NCI-H2171 (cell line): Measurements from ENCODE around the gene CYB561D2.

Experiments used
- DNase-seq: peaks from one replicate; lab custom pipeline; 2025; lab: John Stamatoyannopoulos, UW

The CYB561D2 gene

DNA sequence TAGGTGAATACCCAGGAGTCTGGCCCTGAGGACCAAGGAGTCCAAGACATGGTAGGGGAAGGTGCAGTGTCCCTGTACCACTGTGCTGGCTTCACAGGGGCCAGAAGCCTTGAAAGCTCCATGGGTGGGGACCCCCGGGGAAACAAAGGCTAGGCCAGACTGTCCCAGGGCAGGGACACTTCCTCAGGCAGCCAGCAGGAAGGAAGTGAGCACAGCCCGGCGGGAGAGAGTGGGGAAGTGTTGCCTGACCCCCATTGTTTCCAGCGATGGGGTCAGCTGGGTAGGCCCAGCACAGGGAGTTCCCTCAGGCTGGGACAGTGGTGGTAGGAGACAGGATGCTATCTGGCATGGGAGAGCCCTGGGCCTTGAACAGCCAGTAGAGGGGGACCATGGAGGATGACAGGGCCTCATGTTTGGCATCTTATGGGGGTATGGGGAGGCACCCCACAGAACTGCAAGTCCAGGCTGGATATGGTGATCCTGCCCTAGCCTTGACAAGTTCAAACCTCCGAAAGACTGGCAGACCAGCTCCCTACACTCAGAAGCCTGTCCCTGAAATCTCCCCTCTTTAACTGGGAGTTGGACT is 27.0 kb upstream of the CYB561D2 start:
- no peak for DNase-seq

DNA sequence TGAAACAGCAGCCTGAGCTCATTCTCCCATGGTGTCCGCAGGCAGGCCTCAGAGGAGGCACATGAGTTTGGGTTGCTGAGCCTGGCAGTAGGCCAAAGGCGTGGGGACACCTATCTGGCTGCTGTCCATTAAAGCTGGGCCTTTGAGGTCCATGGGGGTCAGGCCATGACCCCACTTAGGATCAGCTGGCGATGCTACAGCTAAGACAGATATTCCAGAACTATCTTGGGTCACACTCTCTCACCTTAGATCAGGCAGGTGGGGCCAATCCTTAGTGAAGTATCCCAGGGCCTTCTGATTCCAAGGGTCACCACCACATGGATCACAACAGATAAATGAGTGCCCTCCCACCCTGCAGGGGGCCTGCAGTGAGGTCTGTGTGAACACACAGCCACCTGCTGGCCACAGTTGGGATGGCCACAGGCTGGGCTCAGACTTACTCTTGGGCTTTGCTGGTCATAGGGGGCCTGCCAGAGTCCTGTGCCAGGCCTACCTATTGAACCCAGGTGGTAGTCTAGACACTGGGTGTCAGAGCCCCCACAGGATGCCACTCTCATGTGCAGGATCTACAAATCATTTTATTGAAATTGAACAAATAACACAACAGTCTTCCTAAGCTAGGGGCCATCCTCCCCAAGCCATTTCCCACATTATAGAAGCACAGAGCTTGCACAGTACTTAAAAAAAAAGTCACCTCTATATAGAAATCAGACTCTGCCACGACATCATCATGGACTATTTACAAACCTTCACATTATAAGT is 26.1 kb upstream of the CYB561D2 start:
- no peak for DNase-seq

DNA sequence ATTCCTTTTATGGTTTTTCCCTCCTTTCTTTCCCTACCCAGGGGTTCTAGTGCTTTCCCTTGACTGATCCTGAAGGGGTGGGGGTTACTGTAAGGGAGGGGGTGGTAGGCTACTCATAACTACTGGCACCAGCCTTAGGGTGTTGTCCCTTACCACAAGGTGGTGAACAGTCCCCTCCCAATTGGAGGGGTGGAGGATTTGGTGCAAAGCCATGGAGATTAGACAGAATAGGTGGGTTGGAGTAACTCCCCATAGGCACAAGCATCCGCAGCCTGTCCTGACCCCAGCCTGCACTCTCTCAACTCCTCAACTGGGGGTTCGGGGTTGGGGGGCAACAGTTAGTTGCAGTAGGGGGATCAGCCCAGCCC is 25.6 kb upstream of the CYB561D2 start:
- DNase-seq: no peak

DNA sequence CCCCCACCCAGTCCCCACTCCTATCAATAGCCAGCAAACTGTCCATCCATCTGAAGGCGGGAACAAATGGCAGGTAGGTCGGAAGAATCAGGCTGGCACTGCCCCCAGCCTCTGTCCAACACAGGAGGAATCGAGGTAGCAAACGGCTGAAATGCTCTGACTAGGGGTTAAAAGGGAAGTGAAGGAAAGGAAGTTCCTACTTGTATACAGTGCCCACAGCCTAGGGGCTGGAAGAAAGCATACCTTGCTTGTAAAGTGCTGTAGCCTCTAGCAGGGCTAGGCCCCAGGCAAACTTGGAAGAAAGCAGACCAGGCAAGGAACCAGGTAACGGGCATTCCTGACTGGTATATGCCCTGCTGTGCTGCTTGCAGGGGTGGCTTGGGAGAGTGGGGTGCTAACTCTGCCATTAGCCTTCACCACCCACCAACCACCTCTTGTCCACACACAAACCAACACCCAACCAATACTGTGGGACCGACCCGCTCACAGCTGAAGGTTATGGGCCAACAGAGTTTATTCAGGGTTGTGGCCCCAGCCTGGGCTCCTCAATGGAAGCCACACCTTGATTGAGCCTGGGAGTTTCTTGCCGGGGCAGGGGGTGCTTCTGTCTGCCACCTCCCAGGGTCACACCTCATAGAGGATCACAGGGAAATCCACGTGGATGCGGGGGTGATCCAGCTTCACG is 25.0 kb upstream of the CYB561D2 start:
- no peak for DNase-seq

DNA sequence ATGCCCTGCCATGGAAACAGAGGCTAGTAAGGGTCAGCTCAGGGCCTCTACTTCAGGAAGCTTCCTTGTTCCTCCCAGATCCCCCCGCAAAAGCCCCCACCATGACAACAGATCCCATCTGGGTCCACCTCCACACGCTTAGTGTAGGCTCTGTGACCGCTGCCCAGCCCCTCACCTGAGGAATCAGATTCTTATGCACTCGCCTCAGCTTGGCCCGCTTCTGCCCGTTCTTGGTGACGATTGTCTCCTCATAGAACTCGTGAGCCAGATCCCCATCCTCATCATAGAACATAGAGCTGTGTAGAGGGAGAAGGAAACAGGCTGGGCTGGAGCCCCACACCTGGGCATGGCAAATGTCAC is 24.5 kb upstream of the CYB561D2 start:
- no peak for DNase-seq

DNA sequence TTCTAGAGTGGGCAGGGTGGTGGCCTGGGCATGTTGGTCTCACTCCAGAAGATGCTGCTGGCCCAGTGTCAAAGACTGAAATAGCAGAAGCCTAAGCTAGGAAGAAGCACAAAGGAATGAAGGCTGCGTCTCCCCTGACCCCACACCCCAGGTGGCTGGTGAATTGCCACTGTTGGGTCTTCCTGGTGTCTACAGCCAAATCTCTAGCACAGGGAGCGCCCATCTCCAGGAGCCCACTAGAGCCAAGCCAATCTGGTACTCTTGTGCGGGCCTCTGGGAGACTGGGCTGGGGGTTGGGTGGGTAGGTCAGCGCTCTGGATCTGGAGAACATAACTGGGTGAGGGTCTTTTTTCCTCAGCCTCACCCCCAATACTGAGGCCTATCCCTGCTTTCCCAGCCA is 23.5 kb upstream of the CYB561D2 start:
- no peak for DNase-seq

DNA sequence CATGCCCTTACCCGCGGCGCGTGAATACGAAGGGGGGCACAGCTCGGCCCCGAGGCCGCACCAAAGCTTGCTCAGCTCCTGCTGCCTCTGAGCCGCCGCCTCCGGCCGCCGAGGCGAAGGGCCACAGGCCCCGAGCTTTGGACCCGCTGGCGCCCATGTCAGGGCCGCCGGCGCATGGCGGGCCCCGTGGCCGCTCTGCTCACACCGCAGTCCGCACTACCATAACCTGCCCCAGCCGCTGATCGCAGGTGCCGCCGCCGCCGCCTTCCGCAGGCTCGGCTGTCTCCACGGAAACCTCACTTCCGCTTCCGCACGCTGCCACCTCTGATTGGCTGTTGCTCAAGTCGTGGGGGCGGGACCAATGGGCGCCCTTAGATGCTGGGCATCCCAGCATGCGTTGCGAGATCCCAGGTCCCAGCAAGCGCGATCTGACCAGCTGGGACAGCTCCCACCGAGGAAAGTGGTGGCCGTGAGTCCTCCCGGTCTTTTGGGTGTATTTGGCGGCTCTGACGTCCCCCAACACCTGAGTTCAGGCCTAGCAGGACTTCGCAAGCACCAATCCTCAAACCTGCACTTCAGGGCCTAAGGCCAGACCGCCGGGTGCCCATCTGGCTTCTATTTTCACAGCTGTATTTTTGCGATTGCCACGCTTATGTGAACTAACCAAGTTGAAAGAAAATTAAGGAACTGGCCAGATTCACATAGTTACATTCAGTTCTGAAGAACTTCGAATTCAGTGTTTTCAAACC is 22.5 kb upstream of the CYB561D2 start, which contains the start of gene TUSC2:
Gene TUSC2 (minus strand): TSS at position 281 of the 749 bp plus-strand sequence. CDS start 124 bp downstream, at position 157.
- DNase-seq: peak; percentile 87

DNA sequence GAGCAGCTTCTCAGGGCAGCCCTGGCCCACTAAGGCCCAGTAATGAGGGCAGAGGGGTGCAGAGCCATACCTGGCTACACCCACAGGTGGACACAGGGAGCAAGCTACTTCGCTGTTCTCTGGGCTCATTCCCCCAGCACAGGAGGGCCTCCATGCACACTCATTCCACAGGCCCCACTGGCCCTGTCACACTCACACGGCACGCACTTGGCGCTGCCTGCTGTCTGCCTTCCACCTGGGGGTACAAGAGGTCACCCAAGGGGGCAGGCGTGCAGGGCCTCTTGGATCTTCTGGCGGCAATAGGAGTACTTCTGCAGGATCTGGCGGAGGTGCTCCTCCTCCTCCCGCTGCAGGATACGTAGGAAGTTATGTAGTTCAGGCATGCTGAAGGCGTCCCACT is 20.3 kb upstream of the CYB561D2 start:
- DNase-seq: no peak

DNA sequence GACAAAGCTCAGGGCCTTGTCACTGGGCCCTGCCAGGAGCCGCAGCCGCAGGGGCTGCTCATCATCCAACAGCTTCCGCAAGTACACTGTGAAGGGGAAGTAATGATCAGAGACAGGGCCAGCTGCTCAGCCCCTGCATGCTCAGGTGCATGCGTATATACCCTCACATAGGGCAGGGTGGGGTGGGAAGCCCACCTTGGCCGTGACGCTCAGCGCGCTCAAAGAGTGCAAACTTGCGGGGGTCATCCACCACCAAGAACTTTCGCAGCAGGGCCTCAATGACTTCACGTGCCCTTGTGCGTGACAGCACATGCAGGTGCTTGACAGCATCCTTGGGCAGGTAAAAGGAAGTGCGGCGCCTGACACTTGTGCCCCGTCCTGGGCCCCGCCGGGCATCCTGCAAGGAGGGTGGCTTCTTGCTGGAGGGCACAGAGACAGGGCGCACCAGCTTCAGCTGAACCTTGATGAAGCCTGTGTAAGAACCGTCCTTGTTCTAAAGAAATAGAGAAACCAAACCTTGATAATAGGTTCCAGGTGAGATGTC is 19.2 kb upstream of the CYB561D2 start:
- no peak for DNase-seq

DNA sequence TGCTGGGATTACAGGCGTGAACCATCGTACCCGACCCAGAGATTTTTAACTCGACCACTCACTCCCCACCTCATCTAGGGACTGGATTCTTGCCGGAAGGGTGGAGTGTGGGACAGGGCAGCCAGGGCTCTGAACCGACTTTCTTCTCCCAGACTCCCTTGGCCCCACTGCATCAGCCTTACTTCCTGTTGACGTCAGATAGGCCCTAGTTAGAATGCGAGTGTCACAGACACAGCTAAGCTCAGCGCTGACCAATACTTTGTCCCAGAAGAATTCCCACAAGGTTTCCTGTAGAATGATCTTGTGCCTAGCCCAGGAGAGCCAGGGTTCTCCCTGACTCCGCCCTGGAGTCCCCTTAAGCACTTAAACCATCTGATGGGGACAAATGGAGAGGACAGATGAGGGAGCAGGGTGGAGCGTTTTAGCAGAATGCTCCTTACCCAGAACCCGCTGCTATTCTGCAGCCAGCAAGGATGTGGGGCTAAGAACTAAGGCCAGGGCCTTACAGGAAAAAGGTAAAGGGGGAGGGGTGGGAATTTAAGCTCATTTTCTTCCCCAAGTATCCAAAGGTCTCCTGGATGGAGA is 16.8 kb upstream of the CYB561D2 start:
- DNase-seq: no peak

DNA sequence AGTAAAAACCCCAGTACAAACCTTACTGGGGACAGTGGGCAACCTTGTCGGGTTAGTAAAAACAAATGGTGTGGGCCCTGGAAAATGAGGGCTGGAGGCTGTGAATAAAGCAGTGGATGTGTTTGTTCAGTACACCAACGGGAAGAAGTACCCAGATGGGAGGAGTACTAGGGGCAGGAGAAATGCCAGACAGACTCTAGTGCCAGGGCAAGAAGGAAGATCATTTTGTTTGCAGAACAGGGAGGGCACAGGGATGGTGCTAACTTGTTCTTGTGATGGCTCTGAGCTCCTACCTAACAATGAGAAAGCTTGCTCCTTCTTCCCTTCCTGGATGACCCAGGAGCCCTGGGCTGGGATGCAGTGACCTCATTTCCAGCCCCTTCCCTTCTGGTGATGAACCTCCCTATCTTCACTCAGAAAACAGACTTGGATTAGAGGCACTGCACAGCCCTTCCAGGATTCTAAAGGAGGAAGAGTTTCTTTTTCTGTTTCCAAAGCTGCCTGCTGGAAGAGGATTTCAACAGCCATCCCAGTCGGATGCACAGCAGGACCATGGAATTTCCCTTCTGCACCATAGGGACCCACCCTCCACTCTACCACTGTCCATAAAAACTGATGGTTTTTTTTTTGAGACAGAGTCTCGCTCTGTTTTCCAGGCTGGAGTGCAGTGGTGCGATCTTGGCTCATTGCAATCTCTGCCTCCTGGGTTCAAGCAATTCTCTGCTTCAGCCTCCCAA is 16.2 kb upstream of the CYB561D2 start:
- no peak for DNase-seq

DNA sequence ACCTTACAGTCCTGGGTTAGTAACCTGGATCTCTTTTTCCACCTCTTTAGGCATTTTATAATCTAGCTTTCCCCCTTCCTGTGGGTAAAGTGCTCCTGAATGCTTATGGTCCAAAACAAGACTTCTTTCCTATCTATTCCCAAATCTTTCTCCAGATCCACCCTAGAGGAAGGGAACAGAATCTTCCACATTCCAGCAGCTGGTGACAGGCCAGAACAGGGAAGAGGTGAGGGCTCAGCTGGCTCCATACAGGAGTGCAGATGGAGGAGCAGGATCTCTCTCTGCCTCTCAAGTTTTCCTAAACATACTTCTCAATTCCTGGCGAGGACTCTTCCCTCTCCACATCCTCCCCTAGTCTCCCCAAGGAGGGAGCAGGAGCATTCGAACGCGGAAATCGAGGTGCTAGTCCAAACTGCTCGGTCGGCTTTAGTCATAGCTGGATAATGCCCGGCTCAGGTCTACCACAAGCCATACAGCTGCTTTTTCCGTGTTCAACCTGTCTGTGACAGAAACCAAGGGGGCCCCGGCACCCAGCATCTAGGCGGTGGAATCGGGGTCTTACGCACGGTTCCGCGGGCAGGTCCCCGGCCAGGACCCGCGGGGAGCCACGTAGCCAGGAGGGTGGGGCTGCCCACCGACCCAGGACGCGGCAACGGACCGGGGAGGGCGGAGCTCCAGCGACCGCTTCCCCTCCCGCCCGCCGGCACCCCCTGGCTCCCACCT is 14.0 kb upstream of the CYB561D2 start:
- no peak for DNase-seq

DNA sequence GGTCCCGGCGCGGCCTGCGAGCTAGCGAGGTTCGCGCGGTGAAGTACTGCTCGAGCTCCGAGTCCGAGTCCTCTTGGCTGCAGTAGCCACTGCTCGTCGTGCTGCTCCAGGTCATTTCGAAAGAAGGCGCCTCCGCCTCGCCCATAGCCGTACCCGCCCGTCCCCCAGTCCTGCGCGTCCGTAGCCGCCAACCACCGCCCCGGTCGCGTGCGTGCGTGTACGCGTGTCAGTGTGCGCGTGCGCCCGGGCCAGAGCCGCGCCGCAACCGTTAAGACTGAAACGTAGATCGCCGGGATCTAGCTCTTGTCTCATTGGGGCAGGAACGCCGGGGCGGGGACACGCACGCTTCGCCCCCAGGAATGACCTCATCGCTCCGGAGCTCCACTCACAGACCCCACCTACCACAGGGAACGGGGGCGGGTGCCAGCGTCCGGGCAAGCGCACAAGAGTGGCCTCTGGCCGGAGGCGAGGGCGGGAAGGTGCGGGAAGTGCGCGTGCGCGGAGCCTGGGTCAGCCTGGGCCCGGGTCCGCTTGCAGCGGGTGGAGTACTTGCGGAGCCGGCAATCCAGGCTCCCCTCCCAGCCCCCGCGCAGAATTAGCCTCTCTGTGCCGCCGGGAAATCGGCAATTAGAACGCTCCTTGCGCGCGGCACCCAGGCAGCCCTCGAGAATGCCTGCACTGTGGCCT is 13.3 kb upstream of the CYB561D2 start:
- DNase-seq: peak; percentile 88

DNA sequence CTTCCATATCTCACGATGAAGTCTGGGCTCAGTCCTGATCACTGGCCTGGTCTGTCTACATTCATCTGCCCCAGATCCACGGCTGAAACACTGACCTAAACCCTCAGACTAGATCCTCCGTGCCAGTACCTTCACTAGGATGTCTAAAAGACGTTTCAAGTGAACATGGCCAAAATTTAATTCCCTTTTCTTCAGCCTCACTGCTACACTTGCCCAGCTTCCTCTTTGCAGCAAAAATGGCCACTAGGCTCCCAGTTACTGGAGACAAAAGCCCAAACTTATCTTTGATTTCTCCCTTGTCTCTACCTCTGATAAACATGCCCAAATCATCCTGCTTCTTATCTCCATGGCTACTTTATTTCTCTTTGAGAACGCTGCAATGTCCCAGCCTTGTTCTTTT is 11.7 kb upstream of the CYB561D2 start:
- DNase-seq: no peak

DNA sequence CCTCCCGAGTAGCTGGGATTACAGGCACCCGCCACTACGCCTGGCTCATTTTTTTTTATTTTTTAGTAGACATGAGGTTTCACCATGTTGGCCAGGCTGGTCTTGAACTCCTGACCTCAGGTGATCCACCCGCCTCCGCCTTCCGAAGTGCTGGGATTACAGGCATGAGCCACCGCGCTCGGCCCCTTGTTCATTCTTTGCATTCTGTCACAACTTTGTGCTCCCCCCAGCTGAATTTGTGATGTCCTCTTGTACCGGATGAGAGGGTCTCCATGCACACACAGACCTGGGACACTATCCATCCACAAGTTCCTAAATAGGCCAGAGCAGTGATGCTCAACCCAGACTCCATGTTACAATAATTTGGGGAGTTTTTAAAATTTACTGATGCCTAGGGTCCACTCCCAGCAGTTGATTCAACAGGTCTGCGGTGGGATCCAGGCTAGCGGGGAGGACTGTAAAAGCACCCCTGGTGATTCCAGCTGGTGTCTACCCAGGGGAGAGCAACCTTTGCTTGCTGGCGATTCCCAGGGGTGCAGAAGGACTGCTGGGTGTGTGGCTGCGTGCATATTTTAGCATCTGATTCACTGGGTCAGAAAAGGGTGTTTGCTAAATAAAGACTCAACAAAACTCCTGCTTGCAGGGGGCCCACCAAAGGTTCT is 11.0 kb upstream of the CYB561D2 start:
- no peak for DNase-seq

DNA sequence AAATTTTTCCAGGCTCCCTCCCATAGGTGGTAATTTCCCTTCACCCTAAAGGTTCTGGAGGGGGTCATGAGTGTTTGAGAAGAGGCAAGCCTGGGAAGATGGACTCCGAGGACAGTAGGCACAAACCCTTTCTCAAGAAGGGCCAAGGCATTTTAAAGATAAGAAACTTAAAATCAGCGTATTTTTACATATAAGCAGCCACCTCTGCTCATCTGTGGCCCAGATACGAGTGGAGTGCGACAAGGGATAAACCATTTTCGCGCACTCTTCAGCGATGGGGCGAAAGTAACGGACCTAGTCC is 10.6 kb upstream of the CYB561D2 start:
- no peak for DNase-seq

DNA sequence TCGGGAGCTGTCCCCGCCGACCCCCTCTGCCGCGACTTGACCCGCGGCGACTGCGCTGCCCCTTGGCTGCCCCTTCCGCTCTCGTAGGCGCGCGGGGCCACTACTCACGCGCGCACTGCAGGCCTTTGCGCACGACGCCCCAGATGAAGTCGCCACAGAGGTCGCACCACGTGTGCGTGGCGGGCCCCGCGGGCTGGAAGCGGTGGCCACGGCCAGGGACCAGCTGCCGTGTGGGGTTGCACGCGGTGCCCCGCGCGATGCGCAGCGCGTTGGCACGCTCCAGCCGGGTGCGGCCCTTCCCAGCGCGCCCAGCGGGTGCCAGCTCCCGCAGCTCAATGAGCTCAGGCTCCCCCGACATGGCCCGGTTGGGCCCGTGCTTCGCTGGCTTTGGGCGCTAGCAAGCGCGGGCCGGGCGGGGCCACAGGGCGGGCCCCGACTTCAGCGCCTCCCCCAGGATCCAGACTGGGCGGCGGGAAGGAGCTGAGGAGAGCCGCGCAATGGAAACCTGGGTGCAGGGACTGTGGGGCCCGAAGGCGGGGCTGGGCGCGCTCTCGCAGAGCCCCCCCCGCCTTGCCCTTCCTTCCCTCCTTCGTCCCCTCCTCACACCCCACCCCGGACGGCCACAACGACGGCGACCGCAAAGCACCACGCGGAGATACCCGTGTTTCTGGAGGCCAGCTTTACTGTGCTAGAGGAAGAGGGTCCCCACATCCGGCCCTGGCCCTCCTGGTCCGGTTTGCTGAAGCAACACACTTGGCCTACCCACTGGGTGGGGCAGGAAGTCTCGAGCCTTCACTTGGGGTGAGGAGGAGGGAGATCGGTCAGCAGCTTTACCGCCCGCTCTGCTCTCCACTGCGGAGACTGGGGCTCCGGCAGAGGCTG is 10.0 kb upstream of the CYB561D2 start, which contains the start of gene RASSF1:
Gene RASSF1 (minus strand): TSS at position 389 of the 882 bp plus-strand sequence. CDS start 31 bp downstream, at position 358.
- DNase-seq: no peak

DNA sequence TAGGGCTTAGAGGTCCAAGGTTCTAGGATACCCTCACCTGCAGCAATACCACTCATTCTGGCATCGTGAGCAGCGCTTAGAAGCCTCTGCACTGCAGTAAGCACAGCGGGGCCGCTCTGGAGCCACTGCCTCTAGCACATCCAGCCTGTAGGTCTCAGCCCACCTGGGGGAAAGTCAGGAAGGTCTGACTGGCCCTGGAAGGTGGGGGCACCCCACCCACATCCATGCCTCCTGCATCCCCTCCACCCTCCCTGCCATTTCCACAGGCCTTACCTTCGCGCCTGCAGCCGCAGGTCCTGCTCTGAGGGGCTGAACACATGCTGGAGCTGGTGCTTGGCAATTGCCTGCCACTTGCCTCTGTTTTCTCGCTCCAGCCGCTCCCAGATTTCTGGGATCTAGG is 9.1 kb upstream of the CYB561D2 start:
- no peak for DNase-seq
